ENCODE data around the gene TFAP2D. TPM values are rescaled to one million over a fixed set of nuclear protein-coding genes. Genes with fewer than 3 reads are reported as not detected.

The TFAP2D gene
- total RNA-seq, 4 donors from 2014 or later, result not detected

DNA sequence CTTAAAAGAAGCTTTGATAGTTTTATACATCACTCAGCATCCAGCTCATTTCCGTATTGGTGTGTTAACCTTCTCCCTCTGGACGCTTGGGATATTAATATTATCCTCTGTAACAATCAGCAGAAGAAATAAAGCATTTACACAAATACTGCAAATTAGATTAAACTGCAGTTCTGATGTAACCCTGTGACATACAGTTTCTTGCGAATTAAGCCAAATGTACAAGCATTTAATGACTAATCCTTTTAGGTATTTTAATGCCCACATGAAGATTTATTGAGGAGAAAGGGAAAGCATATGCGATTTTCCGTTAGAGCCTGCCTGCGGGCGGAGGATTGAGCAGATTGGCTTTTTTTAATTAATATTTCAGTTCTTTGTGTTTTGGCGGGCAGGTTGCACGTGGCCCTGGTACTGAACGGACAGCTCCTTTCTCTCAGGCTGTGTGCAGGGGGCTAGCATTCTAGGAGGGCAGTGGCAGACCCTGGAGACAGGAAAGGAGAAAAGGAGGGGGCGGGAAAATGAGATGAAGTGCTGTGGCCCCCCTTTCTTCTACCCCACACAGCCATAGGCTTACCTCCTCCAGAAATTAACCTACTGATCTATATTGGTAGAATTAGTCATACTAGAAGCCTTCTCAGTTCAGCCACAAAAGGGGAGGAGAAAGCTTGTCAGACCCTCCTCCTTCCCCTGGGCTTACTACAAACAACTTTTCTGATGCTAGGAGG, 14.1 kb upstream of the TFAP2D start:
- TF ChIP-seq, protein P1, sequence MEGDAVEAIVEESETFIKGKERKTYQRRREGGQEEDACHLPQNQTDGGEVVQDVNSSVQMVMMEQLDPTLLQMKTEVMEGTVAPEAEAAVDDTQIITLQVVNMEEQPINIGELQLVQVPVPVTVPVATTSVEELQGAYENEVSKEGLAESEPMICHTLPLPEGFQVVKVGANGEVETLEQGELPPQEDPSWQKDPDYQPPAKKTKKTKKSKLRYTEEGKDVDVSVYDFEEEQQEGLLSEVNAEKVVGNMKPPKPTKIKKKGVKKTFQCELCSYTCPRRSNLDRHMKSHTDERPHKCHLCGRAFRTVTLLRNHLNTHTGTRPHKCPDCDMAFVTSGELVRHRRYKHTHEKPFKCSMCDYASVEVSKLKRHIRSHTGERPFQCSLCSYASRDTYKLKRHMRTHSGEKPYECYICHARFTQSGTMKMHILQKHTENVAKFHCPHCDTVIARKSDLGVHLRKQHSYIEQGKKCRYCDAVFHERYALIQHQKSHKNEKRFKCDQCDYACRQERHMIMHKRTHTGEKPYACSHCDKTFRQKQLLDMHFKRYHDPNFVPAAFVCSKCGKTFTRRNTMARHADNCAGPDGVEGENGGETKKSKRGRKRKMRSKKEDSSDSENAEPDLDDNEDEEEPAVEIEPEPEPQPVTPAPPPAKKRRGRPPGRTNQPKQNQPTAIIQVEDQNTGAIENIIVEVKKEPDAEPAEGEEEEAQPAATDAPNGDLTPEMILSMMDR (IDR thresholded peaks at IDR 0.05; ENCODE audit: low read depth), result no peak

DNA sequence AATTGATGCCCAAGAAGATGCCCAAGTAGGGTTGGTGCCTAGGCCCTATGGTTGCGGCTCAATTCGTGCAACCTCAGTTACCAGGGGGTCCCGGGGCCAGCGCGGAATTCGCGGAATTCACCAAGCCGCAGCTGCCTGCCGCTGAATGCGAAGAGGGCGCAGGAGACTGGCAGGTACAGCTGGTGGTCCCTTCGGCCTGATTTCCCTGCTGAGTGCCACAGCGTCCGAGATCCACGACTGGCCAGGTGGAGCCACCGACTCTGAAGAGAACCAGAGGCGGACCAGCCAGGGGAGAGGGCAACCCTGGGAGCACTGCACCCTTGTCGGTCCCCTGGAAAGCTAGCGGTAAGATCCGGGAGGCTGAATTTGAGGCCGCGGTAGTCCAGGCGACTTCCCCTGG, 6.8 kb upstream of the TFAP2D start:
- TF ChIP-seq, protein P1 (IDR thresholded peaks at IDR 0.05; ENCODE audit: low read depth), result no peak

DNA sequence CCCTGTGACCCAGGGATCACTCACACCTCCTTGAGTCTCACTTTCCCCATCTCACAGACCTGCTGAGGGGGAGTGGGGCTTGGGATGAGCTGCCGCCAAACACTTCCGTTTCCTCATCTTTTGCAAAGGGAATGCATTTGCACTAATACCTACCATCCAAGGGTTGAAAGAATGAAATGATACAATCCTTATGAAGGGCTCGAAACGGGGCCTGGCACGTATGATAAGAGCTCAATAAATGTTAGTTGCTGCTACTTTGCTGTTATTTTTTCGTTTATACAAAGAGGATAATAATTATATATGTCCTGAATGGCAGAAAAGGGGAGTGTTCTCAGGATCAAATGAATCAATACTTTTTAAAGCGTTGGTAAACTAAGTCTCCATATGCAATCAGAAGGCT, 6.1 kb upstream of the TFAP2D start:
- TF ChIP-seq, protein P1 (IDR thresholded peaks at IDR 0.05; ENCODE audit: low read depth), result no peak

DNA sequence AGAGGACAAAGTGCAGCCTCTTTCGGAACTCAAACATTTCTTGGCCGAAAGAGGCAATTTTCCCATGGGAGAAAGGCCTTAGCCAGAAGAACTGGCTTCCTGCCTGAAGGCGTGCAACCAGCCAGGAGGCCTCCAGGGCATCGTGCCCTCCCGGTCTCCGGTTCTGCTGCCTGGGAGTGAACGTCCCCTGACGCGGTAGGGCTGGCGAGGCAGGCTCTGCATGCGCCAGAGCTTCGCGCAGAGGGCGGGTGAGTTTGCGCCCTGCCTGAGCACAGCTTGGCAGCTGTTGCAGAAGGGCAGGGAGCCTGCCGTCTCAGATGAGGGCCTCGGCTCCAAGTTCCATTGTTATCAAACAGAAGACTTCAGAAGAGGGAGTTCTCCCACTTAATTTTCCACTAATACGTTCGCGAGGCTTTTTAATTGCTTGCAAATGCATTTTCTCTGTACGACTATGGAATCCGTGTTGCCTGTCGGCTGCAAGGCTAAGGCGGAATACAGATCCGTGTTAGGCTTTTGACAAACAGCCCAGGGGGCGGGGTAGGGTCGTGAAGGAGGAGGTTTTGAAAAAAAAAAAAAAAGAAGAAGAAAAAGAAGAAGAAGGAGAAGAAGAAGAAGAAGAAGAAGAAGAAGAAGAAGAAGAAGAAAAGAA, 5.5 kb upstream of the TFAP2D start:
- TF ChIP-seq, protein P1 (IDR thresholded peaks at IDR 0.05; ENCODE audit: low read depth), result no peak

DNA sequence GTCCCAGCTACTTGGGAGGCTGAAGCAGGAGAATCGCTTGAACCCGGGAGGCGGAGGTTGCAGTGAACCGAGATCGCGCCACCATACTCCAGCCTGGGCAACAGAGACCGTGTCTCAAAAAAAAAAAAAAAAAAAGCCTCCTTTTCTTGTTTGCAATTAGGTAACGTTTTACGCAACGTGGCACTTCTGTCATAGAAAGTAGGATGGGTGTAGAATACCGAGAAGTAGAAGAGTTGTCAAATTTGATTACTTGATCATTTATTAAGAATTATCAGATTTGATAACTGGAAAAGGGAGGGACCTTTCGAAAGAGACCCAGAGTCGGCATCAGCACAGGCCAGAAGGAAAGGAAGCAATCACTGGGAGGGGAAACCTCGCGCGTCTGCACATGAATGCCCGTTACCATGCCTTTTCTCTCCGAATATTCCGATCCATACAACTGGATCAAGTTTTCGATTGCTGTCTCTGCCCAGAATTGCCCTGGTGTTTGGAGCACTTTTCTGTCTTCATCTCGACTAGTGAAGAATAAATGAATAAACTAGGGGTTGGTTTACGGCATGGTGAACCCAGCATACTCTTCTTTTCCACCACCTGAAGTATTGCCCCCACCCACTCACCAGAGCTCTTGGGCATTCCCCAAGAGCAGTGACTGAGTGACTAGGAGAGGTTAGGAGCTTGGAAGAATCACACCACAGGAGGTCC, 4.5 kb upstream of the TFAP2D start:
- TF ChIP-seq, protein P1 (IDR thresholded peaks at IDR 0.05; ENCODE audit: low read depth), result no peak

DNA sequence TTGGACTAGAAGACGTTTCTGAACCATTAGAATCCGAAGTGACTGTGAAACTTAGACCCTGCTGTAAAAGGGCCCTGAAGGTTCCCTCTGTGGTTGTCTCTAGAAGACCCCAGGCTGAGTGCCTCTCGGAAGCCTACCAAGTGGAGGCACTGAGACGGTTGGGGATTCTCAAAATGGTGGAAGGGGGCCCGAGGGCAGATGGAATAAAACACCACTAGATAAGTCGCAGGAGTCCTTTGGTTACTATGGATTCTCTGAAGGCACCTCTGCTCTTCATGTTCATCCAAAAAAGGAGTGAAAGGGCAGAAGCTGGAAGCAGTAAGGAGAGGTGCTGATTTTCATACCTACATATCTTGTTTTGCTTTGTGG, 4.0 kb upstream of the TFAP2D start:
- TF ChIP-seq, protein P1 (IDR thresholded peaks at IDR 0.05; ENCODE audit: low read depth), result no peak

DNA sequence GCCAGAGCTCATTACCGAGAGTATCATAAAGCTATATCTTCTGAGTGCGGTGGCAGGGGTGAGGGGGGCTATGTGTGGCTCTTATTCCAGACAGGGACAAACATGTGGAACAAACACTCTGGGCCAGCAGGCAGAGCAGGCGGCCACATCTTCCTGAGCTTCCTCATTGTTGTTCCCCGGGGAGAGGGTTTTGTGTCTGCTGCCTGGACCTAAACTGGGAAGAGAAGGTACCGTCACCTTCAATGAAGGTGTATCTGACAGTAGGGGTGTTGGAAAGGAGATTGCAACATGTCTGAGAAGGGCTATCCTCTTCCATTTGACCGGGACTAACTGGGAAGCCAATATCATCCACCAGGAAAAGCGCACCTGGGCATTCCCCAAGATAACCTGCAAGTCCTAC, 1.6 kb upstream of the TFAP2D start:
- TF ChIP-seq, protein P1 (IDR thresholded peaks at IDR 0.05; ENCODE audit: low read depth), result no peak
